GM12878 (cell line): ENCODE data around the gene TMEM223.

ENCODE experiments used
- ATF7 ChIP-seq: fragments of 450-650 bp; IDR thresholded peaks from 2 replicates; pipeline ENCODE4 v1.6.1; 2016; ENCODE audit warnings: low read depth, mild to moderate bottlenecking
- BACH1 ChIP-seq: fragments of 450-650 bp; IDR thresholded peaks from 2 replicates; pipeline ENCODE4 v1.6.1; 2017; ENCODE audit warnings: mild to moderate bottlenecking, borderline replicate concordance
- CREM ChIP-seq: IDR thresholded peaks from 2 replicates; pipeline ENCODE4 v1.6.1; 2014; ENCODE audit warnings: antibody characterized with exemption, low read depth
- EGR1 ChIP-seq, 2 experiments: IDR thresholded peaks; 1 replicate in 1 of 2; 2 replicates in 1 of 2; pipeline ENCODE4 v1.6.1; 2011 to 2012; ENCODE audit warnings: low read depth in 2 of 2, low read length in 2 of 2, borderline replicate concordance in 1 of 2, mild to moderate bottlenecking in 1 of 2, moderate library complexity in 1 of 2
- ETV6 ChIP-seq, 2 experiments: fragments of 450-650 bp in 1 of 2; IDR thresholded peaks in 1 of 2; conservative IDR thresholded peaks in 1 of 2; 2 replicates each; pipeline ENCODE4 v1.6.1; 2014; ENCODE audit warnings: antibody characterized with exemption in 1 of 2, borderline replicate concordance in 1 of 2, low read depth in 1 of 2, mild to moderate bottlenecking in 1 of 2, moderate library complexity in 1 of 2
- HDAC6 ChIP-seq: fragments of 200-600 bp; sonication (generic); IDR thresholded peaks from one replicate; pipeline ENCODE4 v1.8.0; 2017; ENCODE audit warnings: antibody characterized with exemption; ENCODE audit not compliant: unreplicated experiment
- JUND ChIP-seq: IDR thresholded peaks from 2 replicates; pipeline ENCODE4 v1.6.1; 2012; ENCODE audit warnings: low read depth, mild to moderate bottlenecking, low read length, improper control_type of control experiment, moderate library complexity
- MTA3 ChIP-seq: IDR thresholded peaks from 2 replicates; pipeline ENCODE4 v1.6.1; 2012; ENCODE audit warnings: low read length, inconsistent platforms, borderline replicate concordance
- POLR2A ChIP-seq: IDR thresholded peaks from 2 replicates; pipeline ENCODE4 v1.6.1; 2011; ENCODE audit warnings: low read depth, mild to moderate bottlenecking, low read length
- REST ChIP-seq: IDR thresholded peaks from 2 replicates; pipeline ENCODE4 v1.6.1; 2012; ENCODE audit warnings: mild to moderate bottlenecking, low read depth, low read length
- TAF1 ChIP-seq: IDR thresholded peaks from 2 replicates; pipeline ENCODE4 v1.6.1; 2011; ENCODE audit warnings: mild to moderate bottlenecking, low read depth, low read length, borderline replicate concordance
- YY1 ChIP-seq: IDR thresholded peaks from 2 replicates; pipeline ENCODE4 v1.6.1; 2011; ENCODE audit warnings: low read depth, mild to moderate bottlenecking, low read length
- TF ChIP-seq, protein P1 (sequence below), 3 experiments: IDR thresholded peaks in 2 of 3; conservative IDR thresholded peaks in 1 of 3; 2 replicates each; pipeline ENCODE4 v1.5.1; 2011; ENCODE audit warnings: low read depth in 3 of 3, low read length in 3 of 3, mild to moderate bottlenecking in 3 of 3, control low read depth in 2 of 3, moderate library complexity in 2 of 3, inconsistent platforms in 1 of 3, mixed read lengths in 1 of 3; ENCODE audit not compliant: control insufficient read depth in 2 of 3, insufficient read depth in 1 of 3; ENCODE audit errors: extremely low read depth in 1 of 3

DNA sequence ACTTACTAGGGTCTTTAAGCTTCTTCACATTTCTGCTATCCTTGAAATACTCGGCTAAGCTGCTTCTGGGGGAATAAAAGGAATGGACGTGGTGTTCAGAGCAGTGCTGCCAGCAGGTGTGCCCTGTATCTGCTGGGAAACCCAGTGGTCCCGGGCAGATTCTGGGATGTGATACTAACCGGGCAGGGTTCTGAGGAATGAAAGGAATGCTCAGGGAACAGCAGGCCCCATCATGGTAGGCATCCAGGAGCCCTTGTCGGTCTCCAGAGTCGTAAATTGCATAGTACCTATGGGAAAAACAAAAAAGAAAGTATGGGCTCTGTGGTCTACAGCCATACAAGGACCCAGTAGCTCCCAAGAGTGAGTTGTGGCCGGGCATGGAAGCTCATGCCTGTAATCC is 4.5 kb upstream of the TMEM223 start:
- TF ChIP-seq, protein P1, sequence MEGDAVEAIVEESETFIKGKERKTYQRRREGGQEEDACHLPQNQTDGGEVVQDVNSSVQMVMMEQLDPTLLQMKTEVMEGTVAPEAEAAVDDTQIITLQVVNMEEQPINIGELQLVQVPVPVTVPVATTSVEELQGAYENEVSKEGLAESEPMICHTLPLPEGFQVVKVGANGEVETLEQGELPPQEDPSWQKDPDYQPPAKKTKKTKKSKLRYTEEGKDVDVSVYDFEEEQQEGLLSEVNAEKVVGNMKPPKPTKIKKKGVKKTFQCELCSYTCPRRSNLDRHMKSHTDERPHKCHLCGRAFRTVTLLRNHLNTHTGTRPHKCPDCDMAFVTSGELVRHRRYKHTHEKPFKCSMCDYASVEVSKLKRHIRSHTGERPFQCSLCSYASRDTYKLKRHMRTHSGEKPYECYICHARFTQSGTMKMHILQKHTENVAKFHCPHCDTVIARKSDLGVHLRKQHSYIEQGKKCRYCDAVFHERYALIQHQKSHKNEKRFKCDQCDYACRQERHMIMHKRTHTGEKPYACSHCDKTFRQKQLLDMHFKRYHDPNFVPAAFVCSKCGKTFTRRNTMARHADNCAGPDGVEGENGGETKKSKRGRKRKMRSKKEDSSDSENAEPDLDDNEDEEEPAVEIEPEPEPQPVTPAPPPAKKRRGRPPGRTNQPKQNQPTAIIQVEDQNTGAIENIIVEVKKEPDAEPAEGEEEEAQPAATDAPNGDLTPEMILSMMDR (IDR thresholded peaks at IDR 0.05 in 2 of 3, conservative IDR thresholded peaks at IDR 0.05 in 1 of 3; ENCODE audit: control insufficient read depth in 2 of 3, extremely low read depth in 1 of 3, insufficient read depth in 1 of 3, low read depth in 3 of 3, low read length in 3 of 3) = no peak
- TF ChIP-seq EGR1 (IDR thresholded peaks at IDR 0.05; ENCODE audit: borderline replicate concordance in 1 of 2, low read depth in 2 of 2, low read length in 2 of 2) (no peak), ETV6 (conservative IDR thresholded peaks at IDR 0.05 in 1 of 2, IDR thresholded peaks at IDR 0.05 in 1 of 2; ENCODE audit: borderline replicate concordance in 1 of 2, low read depth in 1 of 2) (no peak), BACH1 (no peak), HDAC6 (no peak), CREM (no peak), YY1 (no peak), ATF7 (no peak), POLR2A (no peak), MTA3 (no peak), JUND (no peak), REST (no peak), TAF1 (no peak)
